NAMALWA (cell line): ENCODE measurements around the gene SCGB3A1.
A peak's percentile ranks its signal among the peaks of the same experiment; 100 is the strongest.

Source experiments
- DNase-seq: peaks from one replicate; pipeline ENCODE4 v3.0.0-alpha.2; 2015; ENCODE audit warnings: low spot score

Gene SCGB3A1

GRCh38 chr5:180586870-180587269 is 4.4 kb downstream of the SCGB3A1 start:
- DNase-seq, result no peak

GRCh38 chr5:180586204-180586603 is 5.1 kb downstream of the SCGB3A1 start:
- DNase-seq, result no peak

GRCh38 chr5:180583738-180584137 is 7.6 kb downstream of the SCGB3A1 start:
- no peak for DNase-seq

GRCh38 chr5:180580681-180581080 is 10.6 kb downstream of the SCGB3A1 start:
- DNase-seq, result no peak

GRCh38 chr5:180575571-180575970 is 15.7 kb downstream of the SCGB3A1 start:
- no peak for DNase-seq

- no peak for DNase-seq
Observed at GRCh38 chr5:180568914-180569313, 22.4 kb downstream of the SCGB3A1 start.

GRCh38 chr5:180563994-180564393 is 27.3 kb downstream of the SCGB3A1 start:
- DNase-seq, result no peak

GRCh38 chr5:180558232-180558631 is 33.1 kb downstream of the SCGB3A1 start:
- no peak for DNase-seq

- no peak for DNase-seq
Observed at GRCh38 chr5:180557217-180557809, 34.0 kb downstream of the SCGB3A1 start.

- no peak for DNase-seq
Observed at GRCh38 chr5:180555168-180555921, 36.0 kb downstream of the SCGB3A1 start.

GRCh38 chr5:180553530-180553929 is 37.8 kb downstream of the SCGB3A1 start:
- no peak for DNase-seq

GRCh38 chr5:180548563-180548962 is 42.7 kb downstream of the SCGB3A1 start:
- DNase-seq, result no peak

- no peak for DNase-seq
Observed at GRCh38 chr5:180545248-180545647, 46.1 kb downstream of the SCGB3A1 start.

- DNase-seq, result peak; percentile 27
Observed at GRCh38 chr5:180541710-180542109, 49.6 kb downstream of the SCGB3A1 start.
